NB4 (cell line): ENCODE data around the gene OBSCN.
"Not testable (repeated sequence)": the region's sequence is repeated elsewhere in the genome, so short reads cannot be mapped to it uniquely, and the experiment has no call there.

Experiments used
- DNase-seq: peaks from one replicate; pipeline ENCODE4 v3.0.0; 2010; ENCODE audit warnings: low read depth
- H3K4me3 ChIP-seq: one replicate; pipeline ENCODE4 v1.5.1; 2011; ENCODE audit warnings: mild to moderate bottlenecking, low read depth, low read length, moderate library complexity
- CTCF ChIP-seq: IDR thresholded peaks from one replicate; pipeline ENCODE4 v1.5.1; 2012; ENCODE audit warnings: low read depth, low read length
- MAX ChIP-seq: IDR thresholded peaks from 2 replicates; pipeline ENCODE4 v1.6.1; 2011; ENCODE audit warnings: low read depth, low read length
- MYC ChIP-seq: IDR thresholded peaks from 2 replicates; pipeline ENCODE4 v1.6.1; 2011; ENCODE audit warnings: low read depth, low read length
- POLR2A ChIP-seq: IDR thresholded peaks from 2 replicates; pipeline ENCODE4 v1.6.1; 2011; ENCODE audit warnings: mild to moderate bottlenecking; ENCODE audit not compliant: insufficient read length; ENCODE audit errors: extremely low read depth

Gene OBSCN

GRCh38 chr1:228180959-228181644 lies 26.7 kb upstream of the OBSCN start:
- no peak for DNase-seq
- TF ChIP-seq CTCF (no peak), MYC (no peak), POLR2A (no peak), MAX (no peak)
- no peak overlapping the region for H3K4me3 ChIP-seq

GRCh38 chr1:228181645-228182034 lies 26.2 kb upstream of the OBSCN start:
- no peak for TF ChIP-seq POLR2A
- no peak for TF ChIP-seq MAX
- TF ChIP-seq CTCF: no peak
- TF ChIP-seq MYC: no peak

GRCh38 chr1:228182296-228183030 lies 25.4 kb upstream of the OBSCN start:
- no peak for TF ChIP-seq POLR2A
- TF ChIP-seq MAX: no peak
- TF ChIP-seq CTCF: no peak
- TF ChIP-seq MYC: no peak
- H3K4me3 ChIP-seq: no peak overlapping the region
- no peak for DNase-seq

More at GRCh38 chr1:228181645-228182034, 26.2 kb upstream of the OBSCN start:
- H3K4me3 ChIP-seq: no peak overlapping the region
- DNase-seq: no peak

GRCh38 chr1:228184152-228184551 lies 23.7 kb upstream of the OBSCN start:
- DNase-seq: no peak
- TF ChIP-seq POLR2A (no peak), CTCF (no peak), MAX (no peak), MYC (no peak)
- no peak overlapping the region for H3K4me3 ChIP-seq

- TF ChIP-seq MYC (no peak), CTCF (no peak), MAX (no peak), POLR2A (no peak)
- no peak overlapping the region for H3K4me3 ChIP-seq
- DNase-seq: no peak
Observed at GRCh38 chr1:228185641-228185965, 22.2 kb upstream of the OBSCN start.

- not testable (repeated sequence) for DNase-seq
Observed at GRCh38 chr1:228188249-228188648, 19.6 kb upstream of the OBSCN start.

More at GRCh38 chr1:228188249-228188648, 19.6 kb upstream of the OBSCN start:
- not testable (repeated sequence) for H3K4me3 ChIP-seq
